Measurements from ENCODE around the gene CDRT4. TPM values are rescaled to one million over a fixed set of nuclear protein-coding genes. Genes with fewer than 3 reads are reported as not detected.
A peak's percentile ranks its signal among the peaks of the same experiment; 100 is the strongest.

CDRT4 gene
- total RNA-seq, 3 donors from 2014 or later (not counting 1 experiment from before 2014, with no cell fraction given) = 5.5 to 14.0 (median 11.8) TPM

DNA sequence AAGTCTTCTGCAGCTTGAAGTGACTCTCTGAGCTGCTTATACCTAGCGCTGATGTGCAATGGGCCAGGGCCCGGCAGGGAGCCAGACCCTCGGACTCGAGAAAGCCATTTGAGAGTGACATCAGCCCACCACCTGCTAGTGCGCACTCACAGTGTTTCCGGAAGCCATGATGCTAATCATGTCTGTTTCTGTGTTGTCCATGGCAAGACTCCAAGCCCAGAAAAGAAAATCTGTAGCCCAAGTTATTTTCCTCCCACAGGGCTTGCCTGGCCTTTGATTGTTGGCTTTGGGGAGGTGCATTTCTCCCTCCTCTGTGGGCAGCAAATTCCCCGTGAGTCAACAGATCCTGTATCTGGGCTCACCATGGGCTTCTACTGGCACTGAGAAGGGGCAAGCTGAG is 1.8 kb upstream of the CDRT4 start:
- 94% methylated on average over 7 of the region's 7 CpGs for WGBS (ENCODE audit: insufficient coverage)
- Mint-ChIP-seq H3K4me3 (no peak overlapping the region), H3K27me3 (ENCODE audit: low read depth in 2 of 2) (no peaks in the 10 kb centered on the region), H3K27ac (no peak overlapping the region), H3K4me1 (no peaks in the 10 kb centered on the region), H3K9me3 (no peaks in the 10 kb centered on the region), H3K36me3 (peaks cover 2% of the 10 kb centered on the region)
- Histone ChIP-seq H3K4me1 (ENCODE audit: control insufficient read depth, insufficient read depth, low read length) (no peaks in the 10 kb centered on the region), H3K27me3 (ENCODE audit: control insufficient read depth, insufficient read depth, low read length) (no peaks in the 10 kb centered on the region), H3K36me3 (ENCODE audit: control insufficient read depth, insufficient read depth, low read length) (no peaks in the 10 kb centered on the region), H3K9me3 (ENCODE audit: control insufficient read depth, insufficient read depth, low read length) (no peaks in the 10 kb centered on the region), H3K4me3 (ENCODE audit: low read length) (no peak overlapping the region), H3K27ac (ENCODE audit: low read length) (no peak overlapping the region)
- ATAC-seq (no peak), DNase-seq (no peak)
- TF ChIP-seq, protein P1, sequence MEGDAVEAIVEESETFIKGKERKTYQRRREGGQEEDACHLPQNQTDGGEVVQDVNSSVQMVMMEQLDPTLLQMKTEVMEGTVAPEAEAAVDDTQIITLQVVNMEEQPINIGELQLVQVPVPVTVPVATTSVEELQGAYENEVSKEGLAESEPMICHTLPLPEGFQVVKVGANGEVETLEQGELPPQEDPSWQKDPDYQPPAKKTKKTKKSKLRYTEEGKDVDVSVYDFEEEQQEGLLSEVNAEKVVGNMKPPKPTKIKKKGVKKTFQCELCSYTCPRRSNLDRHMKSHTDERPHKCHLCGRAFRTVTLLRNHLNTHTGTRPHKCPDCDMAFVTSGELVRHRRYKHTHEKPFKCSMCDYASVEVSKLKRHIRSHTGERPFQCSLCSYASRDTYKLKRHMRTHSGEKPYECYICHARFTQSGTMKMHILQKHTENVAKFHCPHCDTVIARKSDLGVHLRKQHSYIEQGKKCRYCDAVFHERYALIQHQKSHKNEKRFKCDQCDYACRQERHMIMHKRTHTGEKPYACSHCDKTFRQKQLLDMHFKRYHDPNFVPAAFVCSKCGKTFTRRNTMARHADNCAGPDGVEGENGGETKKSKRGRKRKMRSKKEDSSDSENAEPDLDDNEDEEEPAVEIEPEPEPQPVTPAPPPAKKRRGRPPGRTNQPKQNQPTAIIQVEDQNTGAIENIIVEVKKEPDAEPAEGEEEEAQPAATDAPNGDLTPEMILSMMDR (IDR thresholded peaks at IDR 0.05) = no peak
- intact Hi-C loops (cut with micrococcal nuclease) = no loop called here

DNA sequence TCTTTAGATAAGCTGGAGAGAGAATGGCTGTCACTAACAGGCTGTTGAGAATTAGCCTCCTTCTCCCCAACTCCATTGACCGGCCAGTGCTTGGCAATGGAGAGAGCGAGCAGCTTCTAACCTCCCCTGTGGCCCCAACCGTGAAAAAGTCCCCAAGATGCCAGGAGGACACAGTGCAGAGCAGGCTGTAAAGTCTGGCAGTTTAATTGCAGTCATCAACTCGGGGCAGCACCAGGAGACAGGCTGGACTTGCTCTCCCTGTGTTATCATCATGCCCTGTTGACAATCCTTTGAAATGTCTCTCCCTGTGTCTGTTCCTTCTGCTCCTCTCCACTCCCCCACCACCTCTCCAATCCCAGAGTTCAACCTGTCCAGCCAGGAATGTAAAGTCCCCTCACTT is 705 bp upstream of the CDRT4 start:
- TF ChIP-seq, protein P1 (IDR thresholded peaks at IDR 0.05) = no peak
- Mint-ChIP-seq H3K36me3 (no peaks in the 10 kb centered on the region), H3K4me1 (no peaks in the 10 kb centered on the region), H3K27me3 (ENCODE audit: low read depth in 2 of 2) (no peaks in the 10 kb centered on the region), H3K9me3 (no peaks in the 10 kb centered on the region), H3K27ac (no peak overlapping the region), H3K4me3 (no peak overlapping the region)
- Histone ChIP-seq H3K27me3 (ENCODE audit: control insufficient read depth, insufficient read depth, low read length) (no peaks in the 10 kb centered on the region), H3K4me3 (ENCODE audit: low read length) (no peak overlapping the region), H3K4me1 (ENCODE audit: control insufficient read depth, insufficient read depth, low read length) (no peaks in the 10 kb centered on the region), H3K9me3 (ENCODE audit: control insufficient read depth, insufficient read depth, low read length) (no peaks in the 10 kb centered on the region), H3K27ac (ENCODE audit: low read length) (no peak overlapping the region), H3K36me3 (ENCODE audit: control insufficient read depth, insufficient read depth, low read length) (no peaks in the 10 kb centered on the region)
- ATAC-seq (peak in 1 of 3 donors; percentile 9), DNase-seq (no peak)
- intact Hi-C loops (cut with micrococcal nuclease) = no loop called here
- WGBS (ENCODE audit: insufficient coverage) = 56% methylated on average over 4 of the region's 4 CpGs

DNA sequence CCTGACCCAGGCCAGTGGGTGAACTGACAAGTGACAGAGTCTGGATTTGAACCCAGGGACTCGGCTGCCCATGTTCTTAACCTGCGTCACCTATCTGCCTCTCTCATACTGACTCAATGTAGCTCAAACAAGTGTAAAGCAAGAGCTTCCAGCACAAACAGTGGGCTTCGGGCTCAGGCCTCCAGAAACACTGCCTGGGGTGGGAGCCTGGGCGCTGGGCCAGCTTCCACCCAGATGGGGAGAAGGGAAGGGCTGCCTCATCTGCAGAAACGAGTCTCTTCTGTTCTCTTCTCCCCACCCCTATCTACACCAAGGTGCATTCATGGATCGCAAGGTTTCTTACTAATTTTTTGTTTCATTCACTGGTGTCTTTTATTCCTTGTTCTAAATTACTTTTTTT is 1.3 kb downstream of the CDRT4 start:
- ATAC-seq = no peak
- Histone ChIP-seq H3K27ac (ENCODE audit: low read length) (no peak overlapping the region), H3K4me3 (ENCODE audit: low read length) (no peak overlapping the region), H3K4me1 (ENCODE audit: control insufficient read depth, insufficient read depth, low read length) (no peaks in the 10 kb centered on the region), H3K27me3 (ENCODE audit: control insufficient read depth, insufficient read depth, low read length) (no peaks in the 10 kb centered on the region), H3K9me3 (ENCODE audit: control insufficient read depth, insufficient read depth, low read length) (no peaks in the 10 kb centered on the region), H3K36me3 (ENCODE audit: control insufficient read depth, insufficient read depth, low read length) (no peaks in the 10 kb centered on the region)
- Mint-ChIP-seq H3K27me3 (ENCODE audit: low read depth in 2 of 2) (no peaks in the 10 kb centered on the region), H3K36me3 (no peaks in the 10 kb centered on the region), H3K4me3 (no peak overlapping the region), H3K27ac (no peak overlapping the region), H3K4me1 (no peaks in the 10 kb centered on the region), H3K9me3 (no peaks in the 10 kb centered on the region)
- 100% methylated on average over 3 of the region's 6 CpGs for WGBS (ENCODE audit: insufficient coverage)
- no peak for DNase-seq
- intact Hi-C loops (cut with micrococcal nuclease) = no loop called here
- TF ChIP-seq, protein P1 (IDR thresholded peaks at IDR 0.05) = no peak

DNA sequence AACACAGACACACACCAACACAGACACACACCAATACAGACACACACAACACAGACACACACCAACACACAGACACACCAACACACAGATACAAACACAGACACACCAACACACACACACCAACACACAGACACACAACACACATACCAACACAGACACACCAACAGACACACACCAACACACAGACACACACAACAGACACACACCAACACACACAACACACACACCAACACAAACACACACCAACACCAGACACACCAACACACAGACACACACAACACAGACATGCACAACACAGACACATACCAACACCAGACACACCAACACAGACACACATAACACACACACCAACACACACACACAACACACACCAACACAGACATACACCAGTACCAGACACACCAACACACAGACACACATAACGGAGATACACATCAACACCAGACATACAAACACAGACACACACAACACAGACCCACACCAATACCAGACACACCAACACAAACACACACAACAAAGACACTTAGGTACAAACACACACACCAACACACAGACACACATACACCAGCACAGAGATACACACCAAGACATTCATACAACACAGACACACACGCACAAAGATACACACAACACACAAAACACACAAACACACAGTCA is 2.2 kb downstream of the CDRT4 start:
- ATAC-seq = no peak
- 91% methylated on average over 2 of the region's 2 CpGs for WGBS (ENCODE audit: insufficient coverage)
- H3K27me3 Mint-ChIP-seq (ENCODE audit: low read depth in 2 of 2) = no peaks in the 10 kb centered on the region

More for the DNA sequence above, 2.2 kb downstream of the CDRT4 start:
- Histone ChIP-seq H3K27ac (ENCODE audit: low read length) (no peak overlapping the region), H3K9me3 (ENCODE audit: control insufficient read depth, insufficient read depth, low read length) (no peaks in the 10 kb centered on the region), H3K27me3 (ENCODE audit: control insufficient read depth, insufficient read depth, low read length) (no peaks in the 10 kb centered on the region), H3K4me1 (ENCODE audit: control insufficient read depth, insufficient read depth, low read length) (no peaks in the 10 kb centered on the region), H3K4me3 (ENCODE audit: low read length) (no peak overlapping the region), H3K36me3 (ENCODE audit: control insufficient read depth, insufficient read depth, low read length) (no peaks in the 10 kb centered on the region)
- Mint-ChIP-seq H3K9me3 (no peaks in the 10 kb centered on the region), H3K4me1 (peaks cover 0 to under 1% of the 10 kb centered on the region in 2 donors), H3K27ac (no peak overlapping the region), H3K4me3 (no peak overlapping the region), H3K36me3 (no peaks in the 10 kb centered on the region)
- no peak for DNase-seq
- intact Hi-C loops (cut with micrococcal nuclease) = no loop called here
- TF ChIP-seq, protein P1 (IDR thresholded peaks at IDR 0.05) = no peak
